Esophagus squamous epithelium (tissue), 5 donors: Measurements from ENCODE around the gene RESF1. TPM values are rescaled to one million over a fixed set of nuclear protein-coding genes. Genes with fewer than 3 reads are reported as not detected.

Experiments used
- DNase-seq: peaks from one replicate; lab custom pipeline; 2025; lab: John Stamatoyannopoulos, UW
- H3K27ac ChIP-seq, 4 donors: fragments of 200-600 bp; sonication (generic); one replicate each; pipeline ENCODE4 v1.5.1; 2016 to 2019; ENCODE audit warnings: mild to moderate bottlenecking in 1 of 4
- H3K27me3 ChIP-seq, 4 donors: fragments of 200-600 bp; sonication (generic); 1 replicate in 3 of 4; 2 replicates in 1 of 4; pipeline versions ENCODE4 v1.5.1 to v1.6.0; 2017 to 2021; ENCODE audit warnings: antibody characterized with exemption in 1 of 4
- H3K36me3 ChIP-seq, 3 donors: fragments of 200-600 bp; sonication (generic); one replicate each; pipeline ENCODE4 v1.5.1; 2016 to 2019
- H3K4me1 ChIP-seq, 3 donors: fragments of 200-600 bp; sonication (generic); one replicate each; pipeline ENCODE4 v1.5.1; 2017 to 2019
- H3K4me3 ChIP-seq, 4 donors: fragments of 200-600 bp; sonication (generic); 1 replicate in 3 of 4; 2 replicates in 1 of 4; pipeline ENCODE4 v1.5.1; 2016 to 2019; ENCODE audit warnings: mild to moderate bottlenecking in 2 of 4, moderate library complexity in 1 of 4
- H3K9me3 ChIP-seq, 3 donors: fragments of 200-600 bp; sonication (generic); one replicate each; pipeline ENCODE4 v1.5.1; 2016 to 2019
- POLR2A ChIP-seq, 4 donors: fragments of 450-650 bp; IDR thresholded peaks; one replicate each; pipeline ENCODE4 v1.6.1; 2017; ENCODE audit warnings: antibody characterized with exemption in 4 of 4, mild to moderate bottlenecking in 4 of 4, moderate library complexity in 3 of 4
- WGBS, 2 donors: methylation state at CpG; one replicate each; pipeline ENCODE4 v1.1.5; 2018; 5-methylcytosine and 5-hydroxymethylcytosine counted together
- intact Hi-C: fragments of 100-400 bp; cut with DNase I; formaldehyde crosslinking; loops from one replicate; pipeline ENCODE4 v1.15.0; 2022
- total RNA-seq, 4 donors: library from RNA; depleted of rRNA; stranded (reverse); fragments of >200 nt; gene quantifications; one replicate each; pipeline ENCODE4 v1.1.0, GENCODE V29; 2016
- TF ChIP-seq, protein P1 (sequence below), 6 experiments: fragments of 450-650 bp in 4 of 6; fragments of 200-600 bp in 2 of 6; sonication (generic) in 2 of 6; IDR thresholded peaks; one replicate each; pipeline ENCODE4 v1.5.1; 2016 to 2019; ENCODE audit warnings: antibody characterized with exemption in 6 of 6, mild to moderate bottlenecking in 4 of 6, moderate library complexity in 4 of 6
- donor health status: DM: yes; HTN: yes; CAD: no.

Gene RESF1
- total RNA-seq, 4 donors from 2014 or later = 25.5 to 54.2 (median 38.7) TPM

DNA sequence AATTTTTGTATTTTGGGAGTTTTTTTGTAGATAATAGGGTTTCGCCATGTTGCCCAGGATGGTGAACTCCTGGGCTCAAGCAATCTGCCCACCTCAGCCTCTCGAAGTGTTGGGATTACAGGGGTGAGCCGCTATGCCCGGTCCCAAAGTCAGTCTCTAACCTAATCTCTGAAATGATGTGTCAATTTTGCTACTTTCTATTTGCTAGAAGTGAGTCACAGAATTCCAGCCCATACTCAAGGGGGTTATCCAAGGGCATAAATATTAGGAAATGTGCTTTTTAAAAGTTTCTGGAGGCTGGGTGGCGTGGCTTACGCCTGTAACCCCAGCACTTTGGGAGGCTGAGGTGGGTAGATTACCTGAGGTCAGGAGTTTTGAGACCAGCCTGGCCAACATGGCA is 40.5 kb downstream of the RESF1 start:
- Histone ChIP-seq H3K36me3 (peaks cover 11 to 71% (median 25%) of the 10 kb centered on the region in 3 donors), H3K27ac (no peak overlapping the region), H3K27me3 (no peaks in the 10 kb centered on the region), H3K9me3 (no peaks in the 10 kb centered on the region), H3K4me3 (no peak overlapping the region), H3K4me1 (peaks cover 0 to 4% (median 0%) of the 10 kb centered on the region in 3 donors)
- 87 to 98% methylated on average over 5 to 6 of the region's 6 CpGs for WGBS, 2 donors
- intact Hi-C loops = no loop called here
- no peak for DNase-seq
- no peak for TF ChIP-seq POLR2A (IDR thresholded peaks at IDR 0.05)
- TF ChIP-seq, protein P1, sequence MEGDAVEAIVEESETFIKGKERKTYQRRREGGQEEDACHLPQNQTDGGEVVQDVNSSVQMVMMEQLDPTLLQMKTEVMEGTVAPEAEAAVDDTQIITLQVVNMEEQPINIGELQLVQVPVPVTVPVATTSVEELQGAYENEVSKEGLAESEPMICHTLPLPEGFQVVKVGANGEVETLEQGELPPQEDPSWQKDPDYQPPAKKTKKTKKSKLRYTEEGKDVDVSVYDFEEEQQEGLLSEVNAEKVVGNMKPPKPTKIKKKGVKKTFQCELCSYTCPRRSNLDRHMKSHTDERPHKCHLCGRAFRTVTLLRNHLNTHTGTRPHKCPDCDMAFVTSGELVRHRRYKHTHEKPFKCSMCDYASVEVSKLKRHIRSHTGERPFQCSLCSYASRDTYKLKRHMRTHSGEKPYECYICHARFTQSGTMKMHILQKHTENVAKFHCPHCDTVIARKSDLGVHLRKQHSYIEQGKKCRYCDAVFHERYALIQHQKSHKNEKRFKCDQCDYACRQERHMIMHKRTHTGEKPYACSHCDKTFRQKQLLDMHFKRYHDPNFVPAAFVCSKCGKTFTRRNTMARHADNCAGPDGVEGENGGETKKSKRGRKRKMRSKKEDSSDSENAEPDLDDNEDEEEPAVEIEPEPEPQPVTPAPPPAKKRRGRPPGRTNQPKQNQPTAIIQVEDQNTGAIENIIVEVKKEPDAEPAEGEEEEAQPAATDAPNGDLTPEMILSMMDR (IDR thresholded peaks at IDR 0.05) = no peak

- H3K36me3 ChIP-seq = peaks cover 11 to 63% (median 25%) of the 10 kb centered on the region in 3 donors
- TF ChIP-seq POLR2A (IDR thresholded peaks at IDR 0.05) = no peak
- TF ChIP-seq, protein P1 (IDR thresholded peaks at IDR 0.05) = no peak
- intact Hi-C loops = no loop called here
These were observed 41.3 kb downstream of the RESF1 start for GRCh38 chr12:32000373-32001005.

GRCh38 chr12:32002848-32003493 is 43.8 kb downstream of the RESF1 start:
- peaks cover 0 to 4% (median 0%) of the 10 kb centered on the region in 3 donors for H3K4me1 ChIP-seq
- no peak overlapping the region for H3K27ac ChIP-seq
- WGBS, 2 donors = 54 to 60% methylated on average over 1 of the region's 1 CpG
- DNase-seq = no peak
- H3K36me3 ChIP-seq = peaks cover 0 to 38% (median 9%) of the 10 kb centered on the region in 3 donors
- no peaks in the 10 kb centered on the region for H3K9me3 ChIP-seq
- no peaks in the 10 kb centered on the region for H3K27me3 ChIP-seq
- intact Hi-C loops = no loop called here
- TF ChIP-seq, protein P1 (IDR thresholded peaks at IDR 0.05) = no peak
- no peak for TF ChIP-seq POLR2A (IDR thresholded peaks at IDR 0.05)
- H3K4me3 ChIP-seq = no peak overlapping the region

More at GRCh38 chr12:32000373-32001005, 41.3 kb downstream of the RESF1 start:
- DNase-seq = no peak
- WGBS, 2 donors = 89 to 90% methylated on average over 7 of the region's 7 CpGs
- Histone ChIP-seq H3K9me3 (no peaks in the 10 kb centered on the region), H3K27ac (no peak overlapping the region), H3K4me3 (no peak overlapping the region), H3K4me1 (peaks cover 0 to 4% (median 0%) of the 10 kb centered on the region in 3 donors), H3K27me3 (no peaks in the 10 kb centered on the region)

DNA sequence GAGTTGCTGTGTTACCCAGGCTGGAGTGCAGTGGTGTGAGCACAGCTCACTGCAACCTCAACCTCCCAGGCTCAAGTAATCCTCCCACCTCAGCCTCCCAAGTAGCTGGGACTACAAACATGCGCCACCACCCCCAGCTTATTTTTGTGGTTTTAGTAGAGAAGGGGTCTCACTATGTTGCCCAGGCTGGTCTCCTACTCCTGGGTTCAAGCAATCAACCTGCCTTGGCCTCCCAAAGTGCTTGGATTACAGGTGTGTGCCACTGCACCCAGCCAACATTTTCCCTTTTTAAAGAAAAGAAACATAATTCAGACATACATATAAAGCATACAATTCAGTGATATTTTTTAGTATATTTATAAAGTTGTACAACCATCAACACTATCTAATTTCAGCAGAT is 44.4 kb downstream of the RESF1 start:
- peaks cover 0 to 4% (median 0%) of the 10 kb centered on the region in 3 donors for H3K4me1 ChIP-seq
- no peak for TF ChIP-seq POLR2A (IDR thresholded peaks at IDR 0.05)
- TF ChIP-seq, protein P1 (IDR thresholded peaks at IDR 0.05) = no peak
- WGBS, 2 donors = 100% methylated on average over 1 of the region's 1 CpG

DNA sequence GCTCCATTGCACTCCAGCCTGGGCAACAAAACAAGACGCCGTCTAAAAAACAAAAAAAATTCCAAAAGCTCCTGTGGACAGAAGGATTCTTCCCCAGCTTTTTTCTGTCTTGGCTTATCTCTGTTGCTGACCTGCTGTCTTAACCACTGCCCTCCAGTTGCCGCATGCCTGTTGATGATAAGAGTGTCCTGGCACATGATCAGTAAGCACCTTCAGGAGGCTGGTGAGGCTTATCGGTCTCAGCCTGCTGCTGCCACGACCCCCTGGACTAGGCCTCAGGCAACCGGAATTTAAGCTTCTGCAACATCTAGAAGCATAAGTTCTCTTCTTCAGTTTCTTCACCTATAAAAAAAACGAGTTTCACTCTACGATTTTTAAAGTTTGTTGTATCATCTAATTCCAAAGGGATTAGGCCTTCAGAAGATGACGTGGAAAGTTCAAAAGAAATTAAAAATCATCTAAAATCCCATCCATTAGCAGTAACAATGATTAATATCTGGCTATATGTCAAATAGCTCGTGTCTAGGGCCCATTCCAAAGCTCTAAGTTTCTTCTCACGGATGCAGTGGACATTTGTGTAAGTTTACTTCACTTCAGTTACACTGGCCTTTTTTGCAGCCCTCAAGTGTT is 46.4 kb downstream of the RESF1 start:
- DNase-seq = no peak
- Histone ChIP-seq H3K9me3 (no peaks in the 10 kb centered on the region), H3K27ac (no peak overlapping the region), H3K4me1 (peaks cover 0 to 4% (median 0%) of the 10 kb centered on the region in 3 donors), H3K27me3 (no peaks in the 10 kb centered on the region), H3K36me3 (peaks cover 0 to 12% (median 0%) of the 10 kb centered on the region in 3 donors), H3K4me3 (no peak overlapping the region)
- WGBS, 2 donors = 40 to 48% methylated on average over 10 to 11 of the region's 11 CpGs
- TF ChIP-seq POLR2A (IDR thresholded peaks at IDR 0.05) = no peak
- TF ChIP-seq, protein P1 (IDR thresholded peaks at IDR 0.05) = no peak
- intact Hi-C loops = no loop called here

More for the DNA sequence above, 44.4 kb downstream of the RESF1 start:
- Histone ChIP-seq H3K4me3 (no peak overlapping the region), H3K27me3 (no peaks in the 10 kb centered on the region), H3K27ac (no peak overlapping the region), H3K36me3 (peaks cover 0 to 31% (median 2%) of the 10 kb centered on the region in 3 donors), H3K9me3 (no peaks in the 10 kb centered on the region)
- intact Hi-C loops = no loop called here
- DNase-seq = no peak
